B cell (primary cell): Measurements from ENCODE around the gene HDC. TPM values are rescaled to one million over a fixed set of nuclear protein-coding genes. Genes with fewer than 3 reads are reported as not detected.

ENCODE experiments used
- ATAC-seq: fragments of 200-7000 bp; cut with Tn5 transposase; one replicate; pipeline ENCODE4 v1.10.0; 2021; ENCODE audit warnings: low read depth, mild to moderate bottlenecking, moderate number of reproducible peaks, moderate library complexity
- CTCF ChIA-PET: fragments of 350-600 bp; sonication (Branson Sonifier 250); formaldehyde crosslinking; loops from one replicate; lab custom pipeline; 2021; ENCODE audit warnings: antibody characterized with exemption, inconsistent platforms; lab: Charles Lee
- POLR2A ChIA-PET: fragments of 350-600 bp; sonication (Branson Sonifier 250); formaldehyde crosslinking; loops from one replicate; lab custom pipeline; 2021; ENCODE audit warnings: antibody characterized with exemption; lab: Charles Lee
- DNase-seq: peaks from one replicate; pipeline ENCODE4 v3.0.0; 2013
- H2AFZ ChIP-seq: 2 replicates; pipeline ENCODE4 v1.6.1; 2012; ENCODE audit warnings: mild to moderate bottlenecking, low read depth, low read length; ENCODE audit not compliant: insufficient read depth, poor library complexity, severe bottlenecking
- H3K27ac ChIP-seq, 2 donors: 1 replicate in 1 of 2; 2 replicates in 1 of 2; pipeline ENCODE4 v1.5.1; 2012 to 2013; ENCODE audit warnings: low read length in 2 of 2, mild to moderate bottlenecking in 2 of 2, moderate library complexity in 1 of 2
- H3K27me3 ChIP-seq, 4 experiments: fragments of 200-600 bp in 1 of 4; sonication (generic) in 1 of 4; replicated peaks in 1 of 4; 1 replicate in 2 of 4; 2 replicates in 2 of 4; pipeline versions ENCODE4 v1.6.1 to v1.7.0; 2013 to 2016; ENCODE audit warnings: low read length in 3 of 4, mild to moderate bottlenecking in 2 of 4, mixed read lengths in 1 of 4, moderate library complexity in 1 of 4; ENCODE audit not compliant: insufficient read depth in 4 of 4, control insufficient read depth in 3 of 4; ENCODE audit errors: control extremely low read depth in 1 of 4
- H3K36me3 ChIP-seq, 2 experiments: replicated peaks in 1 of 2; 1 replicate in 1 of 2; 2 replicates in 1 of 2; pipeline versions ENCODE4 v1.6.1 to v1.7.1; 2013; ENCODE audit warnings: low read length in 1 of 2; ENCODE audit not compliant: insufficient read depth in 2 of 2, control insufficient read depth in 1 of 2; ENCODE audit errors: control extremely low read depth in 1 of 2, extremely low read depth in 1 of 2
- H3K4me1 ChIP-seq, 2 donors: fragments of 200-600 bp in 1 of 2; sonication (generic) in 1 of 2; 1 replicate in 1 of 2; 2 replicates in 1 of 2; pipeline versions ENCODE4 v1.5.1 to v1.6.1; 2013 to 2017; ENCODE audit warnings: low read length in 2 of 2; ENCODE audit not compliant: control insufficient read depth in 2 of 2, insufficient read depth in 2 of 2
- H3K4me2 ChIP-seq: replicated peaks from 2 replicates; pipeline ENCODE3; 2012; ENCODE audit warnings: mild to moderate bottlenecking, low read depth, low read length; ENCODE audit not compliant: poor library complexity, severe bottlenecking
- H3K4me3 ChIP-seq, 5 experiments: fragments of 200-600 bp in 1 of 5; sonication (generic) in 1 of 5; 1 replicate in 3 of 5; 2 replicates in 2 of 5; pipeline versions ENCODE4 v1.5.1 to v1.7.0; 2011 to 2016; ENCODE audit warnings: low read length in 4 of 5, mild to moderate bottlenecking in 4 of 5, low read depth in 2 of 5, control low read depth in 1 of 5, moderate library complexity in 1 of 5; ENCODE audit not compliant: insufficient read depth in 1 of 5; ENCODE audit errors: control extremely low read depth in 1 of 5, extremely low read depth in 1 of 5
- H3K79me2 ChIP-seq: fragments of 200-600 bp; sonication (generic); one replicate; pipeline ENCODE4 v1.6.0; 2016; ENCODE audit warnings: low read length; ENCODE audit not compliant: control insufficient read depth, insufficient read depth
- H3K9ac ChIP-seq: fragments of 200-600 bp; sonication (generic); 2 replicates; pipeline ENCODE4 v1.6.1; 2017; ENCODE audit warnings: mild to moderate bottlenecking, low read length, moderate library complexity
- H3K9me3 ChIP-seq, 3 donors: one replicate each; pipeline versions ENCODE4 v1.6.1 to v1.7.1; 2013; ENCODE audit warnings: low read length in 2 of 3; ENCODE audit not compliant: control insufficient read depth in 2 of 3, insufficient read depth in 1 of 3; ENCODE audit errors: control extremely low read depth in 1 of 3
- H4K20me1 ChIP-seq: 2 replicates; pipeline ENCODE4 v1.6.0; 2012; ENCODE audit warnings: mild to moderate bottlenecking, low read length; ENCODE audit not compliant: insufficient read depth, control insufficient read depth, poor library complexity, severe bottlenecking
- H3K27ac Mint-ChIP-seq: one replicate; pipeline ENCODE4 v1.8.0; 2021; ENCODE audit warnings: mixed read lengths
- H3K27me3 Mint-ChIP-seq: one replicate; pipeline ENCODE4 v1.8.0; 2021; ENCODE audit warnings: mixed read lengths
- H3K4me1 Mint-ChIP-seq: one replicate; pipeline ENCODE4 v1.8.0; 2021; ENCODE audit warnings: mixed read lengths
- H3K4me3 Mint-ChIP-seq: one replicate; pipeline ENCODE4 v1.8.0; 2021; ENCODE audit warnings: mixed read lengths
- H3K9me3 Mint-ChIP-seq: one replicate; pipeline ENCODE4 v1.8.0; 2022; ENCODE audit warnings: mixed read lengths; ENCODE audit not compliant: insufficient read depth
- CTCF ChIP-seq: fragments of 200-600 bp; IDR thresholded peaks from one replicate; pipeline ENCODE4 v1.8.0; 2022; ENCODE audit warnings: antibody characterized with exemption, mild to moderate bottlenecking
- EZH2 ChIP-seq: IDR thresholded peaks from 2 replicates; pipeline ENCODE4 v1.6.1; 2012; ENCODE audit warnings: borderline replicate concordance, low read depth, mild to moderate bottlenecking, moderate library complexity, low read length; ENCODE audit not compliant: insufficient read depth, poor library complexity, severe bottlenecking
- WGBS: methylation state at CpG from one replicate; pipeline ENCODE4 v1.1.5; 2013; ENCODE audit warnings: missing lambda C conversion rate; ENCODE audit not compliant: insufficient coverage; 5-methylcytosine and 5-hydroxymethylcytosine counted together
- intact Hi-C: fragments of 100-400 bp; cut with micrococcal nuclease; formaldehyde crosslinking; loops from one replicate; pipeline ENCODE4 v1.10.0; 2022
- polyA plus RNA-seq: library from polyadenylated mRNA; depleted of rRNA; stranded (reverse); fragments of >200 nt; gene quantifications from 2 replicates; pipeline ENCODE4 v1.2.3, GENCODE V29; 2012
- total RNA-seq, 2 donors: library from RNA; stranded (reverse); fragments of 120-200 nt in 1 of 2; gene quantifications; 1 replicate in 1 of 2; 2 replicates in 1 of 2; pipeline versions ENCODE4 v1.2.3 to v1.2.4, GENCODE V29; 2013 to 2022

Gene HDC
- total and polyA plus RNA-seq, 2 donors (not counting 1 experiment from before 2014, with no cell fraction given): 0.88 TPM; not detected in 1

GRCh38 chr15:50275908-50276307, 10.4 kb upstream of the HDC start:
- H3K9ac ChIP-seq: no peak overlapping the region
- H3K4me1 ChIP-seq: no peaks in the 10 kb centered on the region
- ChIA-PET POLR2A (no interaction called here), CTCF (no interaction called here)
- Mint-ChIP-seq H3K9me3 (no peaks in the 10 kb centered on the region), H3K27ac (no peak overlapping the region), H3K4me1 (no peaks in the 10 kb centered on the region), H3K4me3 (no peak overlapping the region), H3K27me3 (no peaks in the 10 kb centered on the region)
- no peak for DNase-seq
- no peak for ATAC-seq
- intact Hi-C loops: no loop called here
- H3K27me3 ChIP-seq: no peaks in the 10 kb centered on the region
- no peaks in the 10 kb centered on the region for H3K9me3 ChIP-seq
- no peaks in the 10 kb centered on the region for H3K79me2 ChIP-seq
- no peak overlapping the region for H3K27ac ChIP-seq
- H2AFZ ChIP-seq: no peak overlapping the region
- H3K4me3 ChIP-seq: no peak overlapping the region
- no peak for TF ChIP-seq EZH2
- TF ChIP-seq CTCF: no peak
- WGBS: no CpG with 5 or more reads among the region's 3 CpGs
- H3K36me3 ChIP-seq: peaks cover 4 to 8% of the 10 kb centered on the region in 2 experiments
- H3K4me2 ChIP-seq: no peak overlapping the region
- H4K20me1 ChIP-seq: no peaks in the 10 kb centered on the region

GRCh38 chr15:50275091-50275490, 9.6 kb upstream of the HDC start:
- no peak overlapping the region for H3K4me2 ChIP-seq
- intact Hi-C loops: no loop called here
- H3K9ac ChIP-seq: no peak overlapping the region
- no peaks in the 10 kb centered on the region for H3K27me3 Mint-ChIP-seq
- WGBS: no CpG with 5 or more reads among the region's 2 CpGs
- no peaks in the 10 kb centered on the region for H3K9me3 Mint-ChIP-seq
- H3K79me2 ChIP-seq: no peaks in the 10 kb centered on the region
- DNase-seq: no peak
- no peak for TF ChIP-seq CTCF
- TF ChIP-seq EZH2: no peak
- no peaks in the 10 kb centered on the region for H3K4me1 ChIP-seq
- no peak overlapping the region for H3K4me3 ChIP-seq
- no peak overlapping the region for H3K27ac ChIP-seq
- no peaks in the 10 kb centered on the region for H4K20me1 ChIP-seq
- ATAC-seq: no peak
- no peak overlapping the region for H3K4me3 Mint-ChIP-seq
- H3K36me3 ChIP-seq: peaks cover 3 to 5% of the 10 kb centered on the region in 2 experiments
- H2AFZ ChIP-seq: no peak overlapping the region
- no peak overlapping the region for H3K27ac Mint-ChIP-seq
- H3K9me3 ChIP-seq: no peaks in the 10 kb centered on the region
- H3K4me1 Mint-ChIP-seq: no peaks in the 10 kb centered on the region
- ChIA-PET POLR2A (no interaction called here), CTCF (no interaction called here)
- no peaks in the 10 kb centered on the region for H3K27me3 ChIP-seq
